Loucy (cell line): Measurements from ENCODE around the gene TEAD1.

Source experiments
- H2AFZ ChIP-seq: fragments of 200-600 bp; sonication (generic); 2 replicates; pipeline ENCODE4 v1.6.0; 2016; ENCODE audit warnings: antibody characterized with exemption, mild to moderate bottlenecking, low read length, moderate library complexity
- H3F3A ChIP-seq: fragments of 200-600 bp; 2 replicates; pipeline ENCODE4 v1.6.0; 2016; ENCODE audit warnings: antibody characterized with exemption, low read depth, mild to moderate bottlenecking
- H3K27me3 ChIP-seq: fragments of 200-600 bp; sonication (generic); 2 replicates; pipeline ENCODE4 v1.6.1; 2014; ENCODE audit warnings: low read length, mild to moderate bottlenecking; ENCODE audit not compliant: insufficient read depth, poor library complexity, severe bottlenecking
- H3K36me3 ChIP-seq: fragments of 200-600 bp; sonication (generic); 2 replicates; pipeline ENCODE4 v1.6.1; 2016; ENCODE audit warnings: low read length; ENCODE audit not compliant: insufficient read depth
- H3K4me1 ChIP-seq: fragments of 200-600 bp; sonication (generic); 2 replicates; pipeline ENCODE4 v1.5.1; 2014; ENCODE audit warnings: low read length, mild to moderate bottlenecking; ENCODE audit not compliant: insufficient read depth, poor library complexity, severe bottlenecking
- H3K4me2 ChIP-seq: fragments of 200-600 bp; sonication (generic); 2 replicates; pipeline ENCODE4 v1.6.0; 2014; ENCODE audit warnings: antibody characterized with exemption, low read length, low read depth, mild to moderate bottlenecking; ENCODE audit not compliant: poor library complexity, severe bottlenecking
- H3K4me3 ChIP-seq: fragments of 200-600 bp; sonication (generic); 2 replicates; pipeline ENCODE4 v1.5.1; 2014; ENCODE audit warnings: low read length, mild to moderate bottlenecking, mixed read lengths; ENCODE audit not compliant: poor library complexity, severe bottlenecking
- H3K79me2 ChIP-seq: fragments of 200-600 bp; sonication (generic); 2 replicates; pipeline ENCODE4 v1.6.1; 2014; ENCODE audit warnings: low read length; ENCODE audit not compliant: insufficient read depth
- H3K9ac ChIP-seq: fragments of 200-600 bp; sonication (generic); 2 replicates; pipeline ENCODE4 v1.6.0; 2014; ENCODE audit warnings: mild to moderate bottlenecking, low read depth, low read length, moderate library complexity; ENCODE audit not compliant: poor library complexity, severe bottlenecking
- H3K9me2 ChIP-seq: fragments of 200-600 bp; sonication (generic); replicated peaks from 2 replicates; pipeline ENCODE4 v1.6.1; 2016; ENCODE audit warnings: low read depth, low read length, mixed read lengths
- H3K9me3 ChIP-seq: fragments of 200-600 bp; sonication (generic); 2 replicates; pipeline ENCODE4 v1.6.1; 2014; ENCODE audit warnings: mild to moderate bottlenecking, antibody characterized with exemption, low read length, low read depth; ENCODE audit not compliant: insufficient read depth
- H4K20me1 ChIP-seq: fragments of 200-600 bp; sonication (generic); 2 replicates; pipeline ENCODE4 v1.6.0; 2014; ENCODE audit warnings: antibody characterized with exemption, low read length, mild to moderate bottlenecking; ENCODE audit not compliant: insufficient read depth, poor library complexity, severe bottlenecking
- CTCF ChIP-seq: fragments of 200-600 bp; sonication (generic); conservative IDR thresholded peaks from 2 replicates; pipeline ENCODE4 v1.5.1; 2014; ENCODE audit warnings: mild to moderate bottlenecking, antibody characterized with exemption, low read length
- EZH2phosphoT487 ChIP-seq: fragments of 200-600 bp; IDR thresholded peaks from 2 replicates; pipeline ENCODE4 v1.6.1; 2018; ENCODE audit warnings: antibody characterized with exemption, mild to moderate bottlenecking, moderate library complexity, borderline replicate concordance

TEAD1 gene

GRCh38 chr11:12979928-12980689, 305.9 kb downstream of the TEAD1 start:
- TF ChIP-seq CTCF (no peak), EZH2phosphoT487 (no peak)
- Histone ChIP-seq H3K9ac (no peak overlapping the region), H3K9me2 (no peaks in the 10 kb centered on the region), H2AFZ (no peak overlapping the region), H4K20me1 (no peaks in the 10 kb centered on the region), H3F3A (no peaks in the 10 kb centered on the region), H3K27me3 (no peaks in the 10 kb centered on the region), H3K4me1 (no peaks in the 10 kb centered on the region), H3K4me3 (no peak overlapping the region), H3K9me3 (no peaks in the 10 kb centered on the region), H3K4me2 (no peak overlapping the region), H3K36me3 (no peaks in the 10 kb centered on the region), H3K79me2 (no peaks in the 10 kb centered on the region)

- TF ChIP-seq CTCF (no peak), EZH2phosphoT487 (no peak)
- Histone ChIP-seq H3K4me1 (no peaks in the 10 kb centered on the region), H3K79me2 (no peaks in the 10 kb centered on the region), H3K36me3 (no peaks in the 10 kb centered on the region), H3K9ac (no peak overlapping the region), H3K4me3 (no peak overlapping the region), H3K9me2 (no peaks in the 10 kb centered on the region), H4K20me1 (no peaks in the 10 kb centered on the region), H2AFZ (no peak overlapping the region), H3K9me3 (no peaks in the 10 kb centered on the region), H3K27me3 (no peaks in the 10 kb centered on the region), H3K4me2 (no peak overlapping the region), H3F3A (no peaks in the 10 kb centered on the region)
Observed at GRCh38 chr11:12981676-12982522, 307.7 kb downstream of the TEAD1 start.

- H4K20me1 ChIP-seq, result no peaks in the 10 kb centered on the region
- H3K36me3 ChIP-seq, result no peaks in the 10 kb centered on the region
- no peaks in the 10 kb centered on the region for H3K27me3 ChIP-seq
- TF ChIP-seq EZH2phosphoT487 (no peak), CTCF (no peak)
- H3K9me2 ChIP-seq, result no peaks in the 10 kb centered on the region
- no peaks in the 10 kb centered on the region for H3F3A ChIP-seq
- no peaks in the 10 kb centered on the region for H3K9me3 ChIP-seq
- H3K4me3 ChIP-seq, result no peak overlapping the region
- H3K79me2 ChIP-seq, result no peaks in the 10 kb centered on the region
- H2AFZ ChIP-seq, result no peak overlapping the region
- H3K9ac ChIP-seq, result no peak overlapping the region
- H3K4me1 ChIP-seq, result no peaks in the 10 kb centered on the region
- H3K4me2 ChIP-seq, result no peak overlapping the region
Observed at GRCh38 chr11:12983336-12983735, 309.1 kb downstream of the TEAD1 start.
